ENCODE measurements around the gene TRIM34. TPM values are rescaled to one million over a fixed set of nuclear protein-coding genes. Genes with fewer than 3 reads are reported as not detected.
A peak's percentile ranks its signal among the peaks of the same experiment; 100 is the strongest.
"Not testable (repeated sequence)": the region's sequence is repeated elsewhere in the genome, so short reads cannot be mapped to it uniquely, and the experiment has no call there.

The TRIM34 gene
- total RNA-seq, 1 donor from 2014 or later: 10.4 TPM

- no peaks in the 10 kb centered on the region for H3K27me3 ChIP-seq
- H3K4me3 ChIP-seq: peak overlapping the region; percentile 70
- H3K9me3 ChIP-seq: no peaks in the 10 kb centered on the region
- H3K4me1 ChIP-seq: peaks cover 13% of the 10 kb centered on the region
- intact Hi-C loops (cut with DNase I): no loop called here
- DNase-seq (no peak), ATAC-seq (peak; percentile 63)
- H3K27ac ChIP-seq: peak overlapping the region; percentile 94
- no peaks in the 10 kb centered on the region for H3K36me3 ChIP-seq
- TF ChIP-seq CTCF (IDR thresholded peaks at IDR 0.05): no peak
These were observed 65.4 kb downstream of the TRIM34 start for GRCh38 chr11:5690216-5690615.

GRCh38 chr11:5690736-5691135, 65.9 kb downstream of the TRIM34 start:
- ATAC-seq: peak; percentile 8
- Histone ChIP-seq H3K4me3 (peak overlapping the region; percentile 70), H3K9me3 (no peaks in the 10 kb centered on the region), H3K4me1 (peaks cover 9% of the 10 kb centered on the region), H3K27me3 (no peaks in the 10 kb centered on the region), H3K27ac (peak overlapping the region; percentile 94), H3K36me3 (no peaks in the 10 kb centered on the region)
- no peak for TF ChIP-seq CTCF (IDR thresholded peaks at IDR 0.05)
- no peak for DNase-seq
- intact Hi-C loops (cut with DNase I): no loop called here

GRCh38 chr11:5691238-5691963, 66.6 kb downstream of the TRIM34 start:
- intact Hi-C loops (cut with DNase I); ATAC-seq; H3K27me3 ChIP-seq; H3K36me3 ChIP-seq; H3K9me3 ChIP-seq; DNase-seq: not testable (repeated sequence)
- H3K4me1 ChIP-seq: peaks cover 15% of the 10 kb centered on the region
- H3K27ac ChIP-seq: peak overlapping the region; percentile 94
- peak overlapping the region; percentile 70 for H3K4me3 ChIP-seq

- H3K4me1 ChIP-seq: peaks cover 17% of the 10 kb centered on the region
- intact Hi-C loops (cut with DNase I): no loop called here
- peak overlapping the region; percentile 70 for H3K4me3 ChIP-seq
- no peak for TF ChIP-seq CTCF (IDR thresholded peaks at IDR 0.05)
- no peak for ATAC-seq
- H3K27ac ChIP-seq: peak overlapping the region; percentile 94
- H3K36me3 ChIP-seq: peaks cover 12% of the 10 kb centered on the region
- no peak for DNase-seq
- no peaks in the 10 kb centered on the region for H3K9me3 ChIP-seq
- no peaks in the 10 kb centered on the region for H3K27me3 ChIP-seq
These were observed 67.2 kb downstream of the TRIM34 start for GRCh38 chr11:5691964-5692361.

Other genes with a start within 250 kb of the TRIM34 start
- gene OR51M1, start 241.2 kb upstream of the TRIM34 start, total RNA-seq: not detected
- not detected for gene OR51Q1, start 202.9 kb upstream of the TRIM34 start, total RNA-seq
- not detected for gene OR51I1, start 183.5 kb upstream of the TRIM34 start, total RNA-seq
- gene OR51I2, start 175.7 kb upstream of the TRIM34 start, total RNA-seq: not detected
- gene OR52D1, start 136.3 kb upstream of the TRIM34 start, total RNA-seq: not detected
- 0.14 TPM for gene UBQLN3, start 115.0 kb upstream of the TRIM34 start, total RNA-seq
- gene UBQLNL, start 108.3 kb upstream of the TRIM34 start, total RNA-seq: 0.72 TPM
- gene OR52H1, start 76.5 kb upstream of the TRIM34 start, total RNA-seq: 0.90 TPM
- gene OR52B6, start 44.1 kb upstream of the TRIM34 start, total RNA-seq: not detected
- gene TRIM6, start 28.4 kb upstream of the TRIM34 start, total RNA-seq: 2.4 TPM
- gene TRIM5, start 60.1 kb downstream of the TRIM34 start, total RNA-seq: 44.4 TPM
- 203 TPM for gene TRIM22, start 64.8 kb downstream of the TRIM34 start, total RNA-seq
- gene OR56B1, start 111.4 kb downstream of the TRIM34 start, total RNA-seq: 0.17 TPM
- gene OR52N4, start 129.2 kb downstream of the TRIM34 start, total RNA-seq: 0.93 TPM
- gene OR52N5, start 158.4 kb downstream of the TRIM34 start, total RNA-seq: not detected
- gene OR52N1, start 166.3 kb downstream of the TRIM34 start, total RNA-seq: not detected
- gene OR52N2, start 183.9 kb downstream of the TRIM34 start, total RNA-seq: not detected
- gene OR52E6, start 216.9 kb downstream of the TRIM34 start, total RNA-seq: not detected
- not detected for gene OR52E8, start 232.7 kb downstream of the TRIM34 start, total RNA-seq

All from upper lobe of right lung (tissue), 1 donor.